PFSK-1 (cell line): Measurements from ENCODE around the gene PWWP2B.

ENCODE experiments used
- FOXP2 ChIP-seq: optimal IDR thresholded peaks from 2 replicates; pipeline ENCODE3; 2011; ENCODE audit warnings: borderline replicate concordance, control low read depth, inconsistent platforms; ENCODE audit not compliant: insufficient read depth; ENCODE audit errors: extremely low read length, extremely low read depth
- POLR2AphosphoS5 ChIP-seq: IDR thresholded peaks from 2 replicates; pipeline ENCODE4 v1.6.1; 2012; ENCODE audit warnings: low read depth, mild to moderate bottlenecking, control low read depth, low read length, moderate library complexity
- SIN3A ChIP-seq: IDR thresholded peaks from 2 replicates; pipeline ENCODE4 v1.6.1; 2012; ENCODE audit warnings: mild to moderate bottlenecking, low read length, moderate library complexity, borderline replicate concordance; ENCODE audit not compliant: insufficient read depth
- TAF1 ChIP-seq: IDR thresholded peaks from 2 replicates; pipeline ENCODE4 v1.6.1; 2012; ENCODE audit warnings: low read length, control low read depth, borderline replicate concordance; ENCODE audit not compliant: insufficient read depth

DNA sequence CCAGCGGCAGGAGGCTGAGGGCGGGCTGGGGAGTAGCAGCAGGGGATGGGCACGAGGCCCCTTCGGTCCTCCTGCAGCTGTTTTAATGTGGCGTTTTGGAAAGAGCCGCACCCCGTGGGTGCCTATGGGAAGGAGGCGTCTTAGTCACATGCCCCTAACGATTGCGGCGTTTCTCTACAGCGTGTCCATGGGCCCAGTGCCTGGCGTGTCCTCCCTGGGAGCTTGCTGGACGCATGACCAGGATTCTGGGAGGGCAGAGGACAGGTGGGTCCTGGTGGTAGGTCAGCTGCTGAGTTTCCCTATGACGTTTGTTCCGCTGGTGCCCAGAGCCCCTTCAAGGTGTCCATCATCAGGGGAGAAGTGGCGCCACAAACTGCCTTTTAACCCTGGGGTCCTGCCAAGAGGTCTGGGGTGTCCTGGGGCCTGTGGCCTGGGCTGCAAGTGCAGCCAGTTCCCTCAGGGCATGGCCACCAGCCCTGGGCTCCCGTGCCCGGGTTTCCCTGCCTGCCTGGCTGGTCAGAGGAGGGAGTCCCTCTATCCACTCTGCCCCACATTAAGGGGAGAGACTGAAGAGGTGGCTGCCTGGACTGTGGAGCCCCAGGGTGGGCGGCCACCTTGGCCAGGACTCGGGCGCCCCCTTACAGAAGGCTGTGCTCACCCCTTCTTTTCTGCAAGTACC lies 48.7 kb downstream of the PWWP2B start:
- TF ChIP-seq POLR2AphosphoS5, result no peak
- TF ChIP-seq FOXP2, result no peak
- no peak for TF ChIP-seq SIN3A
- TF ChIP-seq TAF1, result no peak
